GM12872 (cell line): Measurements from ENCODE around the gene TENM3.

ENCODE experiments used
- CTCF ChIP-seq: IDR thresholded peaks from 3 replicates; pipeline ENCODE4 v1.5.1; 2011; ENCODE audit warnings: low read depth, mild to moderate bottlenecking, low read length, moderate library complexity; ENCODE audit not compliant: insufficient read depth

The TENM3 gene

GRCh38 chr4:182228991-182229577 lies 14.1 kb upstream of the TENM3 start:
- TF ChIP-seq CTCF = no peak

GRCh38 chr4:182230256-182230655 lies 12.9 kb upstream of the TENM3 start:
- TF ChIP-seq CTCF = no peak

- TF ChIP-seq CTCF = no peak
These were observed 12.1 kb upstream of the TENM3 start for GRCh38 chr4:182231080-182231479.

GRCh38 chr4:182231496-182231895 lies 11.7 kb upstream of the TENM3 start:
- TF ChIP-seq CTCF = no peak

- TF ChIP-seq CTCF = no peak
These were observed 9.7 kb upstream of the TENM3 start for GRCh38 chr4:182233310-182234090.

GRCh38 chr4:182235021-182235795 lies 8.0 kb upstream of the TENM3 start:
- TF ChIP-seq CTCF = no peak

- TF ChIP-seq CTCF = no peak
These were observed 7.0 kb upstream of the TENM3 start for GRCh38 chr4:182236186-182236585.
